Ovary (tissue), 3 donors: Measurements from ENCODE around the gene HCN1.

Experiments
- POLR2A ChIP-seq: fragments of 450-650 bp; IDR thresholded peaks from one replicate; pipeline ENCODE4 v1.6.1; 2017; ENCODE audit warnings: antibody characterized with exemption, mild to moderate bottlenecking, moderate library complexity
- TF ChIP-seq, protein P1 (sequence below), 3 donors: fragments of 450-650 bp in 2 of 3; fragments of 200-600 bp in 1 of 3; IDR thresholded peaks; one replicate each; pipeline versions ENCODE4 v1.5.1 to v1.8.0; 2016 to 2022; ENCODE audit warnings: antibody characterized with exemption in 3 of 3, mild to moderate bottlenecking in 1 of 3
- donor health status: DM: no; HTN: no; CAD: no.

DNA sequence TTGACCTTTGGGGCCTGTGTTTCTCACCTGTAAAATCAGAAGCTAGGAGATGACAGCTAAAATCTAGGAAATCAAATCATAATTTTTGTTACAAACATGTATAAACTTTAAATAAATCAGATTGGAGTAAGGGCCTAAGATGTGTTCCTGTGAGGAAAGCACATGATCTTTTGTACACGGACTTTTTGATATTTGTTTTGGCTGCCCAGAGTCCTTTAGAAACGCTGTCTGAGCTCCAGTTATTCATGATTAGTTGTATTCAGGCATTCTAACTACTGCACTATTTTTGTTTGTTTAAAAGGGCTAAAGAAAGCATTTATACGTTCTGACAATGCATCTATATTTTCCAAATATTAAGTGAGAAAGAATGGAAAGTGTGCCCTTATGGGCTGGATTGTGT lies 94.8 kb downstream of the HCN1 start:
- TF ChIP-seq, protein P1, sequence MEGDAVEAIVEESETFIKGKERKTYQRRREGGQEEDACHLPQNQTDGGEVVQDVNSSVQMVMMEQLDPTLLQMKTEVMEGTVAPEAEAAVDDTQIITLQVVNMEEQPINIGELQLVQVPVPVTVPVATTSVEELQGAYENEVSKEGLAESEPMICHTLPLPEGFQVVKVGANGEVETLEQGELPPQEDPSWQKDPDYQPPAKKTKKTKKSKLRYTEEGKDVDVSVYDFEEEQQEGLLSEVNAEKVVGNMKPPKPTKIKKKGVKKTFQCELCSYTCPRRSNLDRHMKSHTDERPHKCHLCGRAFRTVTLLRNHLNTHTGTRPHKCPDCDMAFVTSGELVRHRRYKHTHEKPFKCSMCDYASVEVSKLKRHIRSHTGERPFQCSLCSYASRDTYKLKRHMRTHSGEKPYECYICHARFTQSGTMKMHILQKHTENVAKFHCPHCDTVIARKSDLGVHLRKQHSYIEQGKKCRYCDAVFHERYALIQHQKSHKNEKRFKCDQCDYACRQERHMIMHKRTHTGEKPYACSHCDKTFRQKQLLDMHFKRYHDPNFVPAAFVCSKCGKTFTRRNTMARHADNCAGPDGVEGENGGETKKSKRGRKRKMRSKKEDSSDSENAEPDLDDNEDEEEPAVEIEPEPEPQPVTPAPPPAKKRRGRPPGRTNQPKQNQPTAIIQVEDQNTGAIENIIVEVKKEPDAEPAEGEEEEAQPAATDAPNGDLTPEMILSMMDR (IDR thresholded peaks at IDR 0.05), result no peak
- TF ChIP-seq POLR2A, result no peak
